ENCODE data around the gene ERAP2.
A peak's percentile ranks its signal among the peaks of the same experiment; 100 is the strongest.
"Not testable (repeated sequence)": the region's sequence is repeated elsewhere in the genome, so short reads cannot be mapped to it uniquely, and the experiment has no call there.

ERAP2 gene

DNA sequence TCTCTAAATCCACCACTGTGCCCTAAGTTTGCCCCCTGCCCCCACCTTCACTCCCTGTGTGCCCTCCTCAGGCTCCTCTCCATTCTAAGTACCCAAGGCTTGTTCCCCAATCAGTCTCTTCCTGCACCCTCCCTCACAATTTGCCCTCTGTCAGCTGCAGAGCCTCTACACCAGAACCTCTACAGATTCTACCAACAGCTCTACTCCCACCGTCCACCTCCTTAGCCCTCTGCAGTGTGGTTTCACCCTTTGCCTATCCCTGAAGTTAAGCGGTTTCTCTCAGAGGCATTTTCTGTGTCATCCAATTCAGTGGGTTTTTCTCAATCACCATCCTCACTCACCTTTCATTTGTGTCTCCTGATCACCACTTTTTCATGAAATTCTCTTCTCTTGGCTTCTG is 13.2 kb upstream of the ERAP2 start:
- no peak for DNase-seq (ENCODE audit: low read depth)

DNA sequence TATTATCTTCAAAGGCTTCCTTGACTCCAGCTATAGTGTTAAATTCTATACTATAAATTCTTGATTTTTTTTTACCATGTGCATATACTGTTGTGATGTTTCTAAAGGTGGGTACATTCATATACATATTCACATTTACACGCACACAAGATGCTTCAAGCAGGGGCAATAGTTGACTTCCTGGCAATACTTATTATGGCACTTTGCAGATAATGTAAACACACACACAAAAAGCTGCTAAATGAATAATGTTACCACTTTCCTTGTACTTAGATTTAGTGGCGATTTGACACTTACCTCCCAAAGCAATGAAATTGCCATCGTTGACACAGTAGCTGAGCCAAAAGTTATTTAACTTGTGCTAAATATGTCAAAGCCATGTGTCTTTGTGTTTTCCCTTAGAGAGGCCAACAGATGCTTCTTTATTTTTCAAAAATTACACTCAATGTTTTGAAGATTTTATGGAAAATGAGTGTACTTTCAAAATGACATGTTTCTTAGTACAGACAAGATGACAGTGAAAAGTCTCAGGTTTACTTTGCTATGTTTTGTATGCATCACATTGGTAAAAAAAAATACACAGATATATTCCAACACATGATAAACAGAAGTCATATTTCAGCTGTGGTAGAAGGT is 12.2 kb upstream of the ERAP2 start:
- no peak for DNase-seq (ENCODE audit: low read depth)

GRCh38 chr5:96864922-96865530 is 11.3 kb upstream of the ERAP2 start:
- no peak for DNase-seq (ENCODE audit: low read depth)

GRCh38 chr5:96868603-96869371 is 7.5 kb upstream of the ERAP2 start:
- peak; percentile 54 for DNase-seq (ENCODE audit: low read depth)

DNA sequence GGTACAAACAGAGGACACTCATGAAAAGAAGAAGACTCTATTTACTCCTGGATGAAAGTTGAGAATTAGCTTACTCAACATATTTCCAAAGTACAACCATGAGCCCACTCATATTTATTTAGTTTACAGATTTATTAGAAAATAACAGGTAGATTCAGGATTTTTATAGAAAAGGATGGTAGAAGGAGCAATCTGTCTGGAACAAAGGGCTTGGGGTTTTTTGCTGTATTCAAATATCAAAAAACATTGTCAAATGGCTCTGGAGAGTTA is 7.0 kb upstream of the ERAP2 start:
- DNase-seq (ENCODE audit: low read depth) = no peak

DNA sequence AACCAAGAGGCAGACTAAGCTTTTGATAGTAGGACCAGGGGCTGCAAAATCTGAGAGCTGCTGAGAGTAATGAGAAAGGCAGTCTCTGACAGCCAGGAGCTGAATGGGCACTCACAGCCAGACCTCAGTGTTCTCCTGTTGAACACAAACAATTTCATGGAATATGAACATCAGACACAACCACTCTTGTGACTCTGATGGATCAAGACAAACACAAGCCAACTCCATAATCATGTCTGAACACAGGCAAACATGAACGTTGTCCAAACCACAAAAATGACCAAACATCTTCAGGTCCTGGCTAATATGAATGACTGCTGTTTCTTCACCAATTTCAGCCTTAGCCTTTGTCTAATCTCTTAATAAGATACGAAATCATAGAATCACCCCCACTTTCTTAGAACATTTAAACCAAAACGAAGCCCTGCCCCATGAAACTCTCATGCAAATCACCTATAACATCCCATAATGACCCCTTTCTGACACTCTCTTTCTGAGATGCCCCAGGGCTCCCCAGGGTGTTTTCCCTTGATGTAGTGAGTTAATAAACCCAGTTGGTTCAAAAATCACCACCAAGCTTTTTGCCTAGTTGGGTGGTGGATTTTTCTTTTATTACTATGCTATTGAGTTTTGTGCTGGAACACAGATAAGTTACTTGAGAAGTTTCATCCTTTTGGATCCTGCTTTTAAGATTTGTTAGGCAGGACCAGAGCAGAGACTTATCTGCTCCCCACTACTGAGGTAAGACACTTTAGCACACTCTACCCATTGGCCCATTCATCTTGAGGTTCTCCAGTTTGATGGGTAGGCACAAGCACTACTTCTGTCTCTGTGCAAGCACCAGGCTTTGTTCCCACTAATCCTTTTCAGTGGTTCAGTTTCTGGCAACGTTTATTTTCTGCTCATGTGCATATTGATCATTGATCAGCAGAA is 5.9 kb upstream of the ERAP2 start:
- DNase-seq (ENCODE audit: low read depth) = no peak

GRCh38 chr5:96871027-96871399 is 5.3 kb upstream of the ERAP2 start:
- DNase-seq (ENCODE audit: low read depth) = no peak

DNA sequence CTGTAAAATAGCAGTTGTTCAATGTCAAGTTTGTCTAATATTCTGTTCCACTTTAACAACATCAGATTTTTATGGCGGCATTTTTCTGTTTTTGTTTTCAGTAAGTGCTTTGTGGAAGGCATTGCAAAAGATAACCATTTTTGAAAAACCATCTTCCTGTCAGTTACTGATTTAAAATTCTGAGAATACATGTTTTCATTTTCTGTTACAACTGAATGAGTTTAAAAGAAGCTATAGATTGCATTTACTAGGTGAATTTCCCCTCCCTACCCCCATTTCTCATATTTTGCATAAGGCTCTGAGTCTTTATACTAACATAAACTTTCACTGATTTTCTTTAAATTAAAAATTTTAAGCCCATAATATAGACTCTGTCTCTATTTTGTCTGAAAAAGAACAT is 4.6 kb upstream of the ERAP2 start:
- DNase-seq (ENCODE audit: low read depth) = no peak

DNA sequence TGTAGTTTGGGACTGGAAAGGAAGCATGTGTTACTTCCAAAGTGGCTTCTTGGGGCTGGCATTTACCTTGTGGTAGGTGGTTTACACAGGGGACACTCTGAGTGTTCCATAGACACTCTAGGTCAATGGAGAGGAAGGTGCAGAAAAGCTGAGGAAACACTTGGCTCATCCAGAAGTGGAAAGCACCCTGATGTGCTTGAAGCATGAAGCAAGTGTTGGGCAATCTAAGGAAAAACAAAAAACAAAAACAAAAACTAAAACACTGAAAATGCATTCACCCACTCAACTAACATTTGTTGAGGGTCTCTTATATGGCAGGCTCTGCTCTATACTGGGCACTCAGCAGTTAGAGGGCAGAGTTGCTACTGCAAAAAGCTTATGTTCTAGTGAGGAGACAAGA is 2.9 kb upstream of the ERAP2 start:
- DNase-seq (ENCODE audit: low read depth) = no peak

- no peak for DNase-seq (ENCODE audit: low read depth)
Measured at GRCh38 chr5:96874631-96875030, 1.7 kb upstream of the ERAP2 start.

- DNase-seq (ENCODE audit: low read depth) = no peak
Measured at GRCh38 chr5:96875791-96876291, 459 bp upstream of the ERAP2 start.

GRCh38 chr5:96876977-96877469 is 723 bp downstream of the ERAP2 start:
- not testable (repeated sequence) for DNase-seq (ENCODE audit: low read depth)

GRCh38 chr5:96879665-96880064 is 3.4 kb downstream of the ERAP2 start:
- no peak for DNase-seq (ENCODE audit: low read depth)

DNA sequence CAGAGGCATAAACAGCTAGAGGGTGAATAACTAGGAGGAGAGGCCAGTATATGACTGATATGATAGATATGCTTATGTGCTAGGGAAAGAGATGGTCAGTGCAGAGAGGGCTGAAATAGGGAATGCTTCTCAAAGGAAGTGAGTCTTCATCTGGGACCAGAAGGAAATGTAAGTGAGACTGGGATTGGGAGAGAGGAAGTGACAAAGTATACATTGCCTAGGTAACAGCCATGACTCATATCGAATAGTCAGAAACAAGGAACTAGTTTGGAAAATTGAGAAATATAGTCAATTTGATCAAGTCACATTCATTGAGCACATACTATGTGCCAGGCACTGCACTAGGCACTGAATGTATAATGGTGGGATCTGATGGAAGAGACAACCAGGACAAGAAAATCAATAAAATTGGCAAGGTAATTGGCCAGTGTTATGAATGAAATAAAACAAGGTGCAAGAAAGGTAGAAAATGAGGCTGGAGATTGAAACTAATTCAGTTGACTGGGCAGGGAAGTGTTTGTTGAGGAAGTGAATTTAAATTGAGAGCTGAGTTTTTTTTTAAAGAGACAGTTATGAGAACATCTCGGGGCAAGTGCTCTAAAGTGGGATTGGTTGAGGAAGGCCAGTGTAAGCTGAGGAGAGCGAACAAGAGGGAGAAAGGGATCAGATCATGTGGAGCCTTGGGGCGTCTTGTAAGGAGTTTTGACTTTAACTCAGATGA is 4.3 kb downstream of the ERAP2 start:
- DNase-seq (ENCODE audit: low read depth) = peak; percentile 52

DNA sequence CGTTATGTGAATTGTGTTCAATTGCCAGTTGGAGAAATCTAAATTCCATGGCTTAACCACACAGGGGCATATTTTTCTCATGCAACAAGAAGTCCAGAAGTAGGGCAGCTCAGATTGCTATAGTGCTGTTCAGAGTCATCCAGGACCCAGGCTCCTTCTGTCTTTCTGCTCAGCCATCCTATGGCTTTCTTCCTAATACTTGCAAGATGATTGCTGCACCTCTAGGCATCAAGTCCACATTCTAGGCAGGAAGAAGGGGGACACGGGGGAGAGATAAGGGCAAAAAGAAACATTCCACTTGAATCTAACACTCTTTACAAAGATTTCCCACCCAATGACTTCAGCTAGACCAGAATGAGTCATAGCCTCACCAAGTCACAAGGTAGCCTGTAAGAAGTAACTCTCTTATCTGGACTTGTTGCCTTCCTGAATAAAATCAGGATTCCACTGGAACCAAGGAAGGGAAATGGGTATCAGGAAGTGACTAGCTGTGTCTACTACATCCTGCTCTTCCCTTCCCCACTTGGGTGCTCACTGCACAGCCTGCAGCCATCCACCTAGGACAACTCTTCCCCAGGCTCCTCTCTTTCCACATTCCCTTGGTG is 5.3 kb downstream of the ERAP2 start:
- DNase-seq (ENCODE audit: low read depth) = no peak

DNA sequence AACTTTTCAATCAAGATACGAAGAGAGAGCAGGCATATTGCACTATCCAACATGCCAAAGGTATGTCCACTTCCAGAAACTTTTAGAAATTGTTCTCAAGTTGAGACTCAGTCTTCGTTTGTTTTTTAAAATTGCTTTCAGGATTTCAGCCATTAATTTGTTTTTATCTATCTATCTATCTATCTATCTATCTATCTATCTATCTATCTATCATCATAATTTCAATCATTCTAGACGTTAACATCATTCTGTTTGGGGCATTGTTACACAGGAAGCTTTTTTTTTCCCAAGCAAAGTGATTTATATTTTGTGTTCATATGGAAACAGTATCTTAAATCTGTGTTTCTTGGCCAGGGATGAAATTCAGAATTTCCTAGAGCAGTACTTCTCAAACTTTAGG is 7.6 kb downstream of the ERAP2 start:
- DNase-seq (ENCODE audit: low read depth) = no peak

- DNase-seq (ENCODE audit: low read depth) = no peak
Measured at GRCh38 chr5:96884995-96885394, 8.7 kb downstream of the ERAP2 start.

DNA sequence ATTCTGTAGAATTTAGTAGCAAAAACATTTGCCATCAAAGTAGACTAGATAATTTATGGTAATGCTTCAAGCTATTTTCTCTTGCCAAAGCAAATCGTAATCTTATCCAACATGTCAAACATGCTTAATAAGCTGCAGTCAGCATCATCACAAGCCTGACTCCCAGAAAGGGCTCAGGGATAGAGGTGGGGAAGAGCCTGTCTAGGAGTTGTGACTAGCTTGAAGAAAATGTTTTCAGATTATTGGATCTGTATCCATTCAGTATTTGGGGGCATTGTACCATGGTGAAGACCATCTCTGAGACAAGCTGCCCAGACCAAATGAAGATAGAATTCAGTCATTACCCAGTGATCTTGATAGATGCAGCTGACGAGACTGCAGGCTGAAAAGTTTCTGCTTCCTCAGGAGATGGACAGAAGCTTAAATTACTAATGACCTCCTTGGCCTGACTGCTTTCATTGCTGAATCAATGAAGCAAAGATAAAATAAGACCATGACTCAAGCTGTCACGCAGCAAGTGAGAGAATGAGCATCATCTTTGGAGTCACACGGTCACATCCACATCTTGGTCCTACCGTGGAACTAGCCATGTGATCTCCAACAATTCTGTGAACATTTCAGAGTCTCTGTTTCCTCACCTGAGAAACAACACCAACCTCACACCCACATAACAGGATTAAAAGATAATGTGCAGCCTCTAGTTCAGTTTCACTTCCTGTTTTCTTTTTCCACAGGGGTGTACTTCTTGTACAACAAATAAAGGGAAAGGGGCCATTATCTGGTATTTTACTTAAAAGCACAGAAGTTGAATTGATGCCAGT is 9.4 kb downstream of the ERAP2 start:
- no peak for DNase-seq (ENCODE audit: low read depth)

DNA sequence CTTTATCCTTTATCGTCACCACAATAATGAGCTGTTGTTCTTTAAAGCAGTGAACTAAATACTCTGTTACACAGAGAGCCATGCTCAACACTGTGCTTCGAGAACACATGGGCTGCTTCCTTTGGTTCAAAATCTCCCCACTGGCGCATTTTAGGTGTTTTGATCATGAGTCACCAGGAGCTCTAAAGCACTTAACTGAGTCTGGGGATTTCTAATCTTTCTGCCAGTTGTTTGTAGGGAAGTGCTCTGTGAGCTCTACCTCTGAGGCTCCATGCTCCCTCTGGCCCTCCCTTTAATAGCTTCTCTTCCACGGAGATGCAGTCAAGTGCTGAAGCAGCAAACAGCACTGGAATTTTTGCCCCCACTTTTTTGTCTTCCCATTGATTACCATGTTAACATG is 17.0 kb downstream of the ERAP2 start:
- no peak for DNase-seq (ENCODE audit: low read depth)

DNA sequence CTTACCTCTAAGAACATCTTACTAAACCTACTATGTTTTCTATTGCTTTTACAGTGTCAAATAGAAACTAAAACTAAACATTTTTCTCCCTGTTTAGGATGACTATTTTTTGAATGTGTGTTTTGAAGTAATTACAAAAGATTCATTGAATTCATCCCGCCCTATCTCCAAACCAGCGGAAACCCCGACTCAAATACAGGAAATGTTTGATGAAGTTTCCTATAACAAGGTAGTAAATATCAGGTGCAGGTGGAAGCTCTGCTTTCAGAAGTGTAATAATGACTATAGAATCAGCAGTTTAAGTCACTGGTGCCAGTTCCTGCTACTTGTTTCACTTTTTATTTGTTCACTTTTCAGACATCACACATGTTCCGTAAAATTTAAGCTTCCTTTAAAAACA is 20.0 kb downstream of the ERAP2 start:
- DNase-seq (ENCODE audit: low read depth) = no peak

All from stromal cell of bone marrow (primary cell).